IMR-90 (cell line): ENCODE measurements around the gene PXDC1. TPM values are rescaled to one million over a fixed set of nuclear protein-coding genes. Genes with fewer than 3 reads are reported as not detected.

Experiments
- ATAC-seq: fragments of 200-7000 bp; cut with Tn5 transposase; 2 replicates; pipeline ENCODE4 v1.9.1; 2020; ENCODE audit warnings: low read depth, mild to moderate bottlenecking, moderate library complexity
- BruUV-seq: library from RNA; stranded (reverse); fragments of 400-500 nt; replicated peaks from 2 replicates; lab custom pipeline; 2021; lab: Mats Ljungman, UMichigan
- CTCF ChIA-PET: fragments of 300-600 bp; formaldehyde crosslinking; extraction: SDS; loops from one replicate; lab custom pipeline; 2021; ENCODE audit warnings: antibody characterized with exemption; lab: Yijun Ruan, JAX
- POLR2A ChIA-PET: fragments of 300-600 bp; sonication (Branson Sonifier 250); formaldehyde crosslinking; loops from one replicate; lab custom pipeline; 2022; ENCODE audit warnings: antibody characterized with exemption; ENCODE audit not compliant: unreplicated experiment; lab: Charles Lee
- DNase-seq: peaks from one replicate; pipeline ENCODE4 v3.0.0; 2013
- H2AFZ ChIP-seq: replicated peaks from 2 replicates; pipeline ENCODE3; 2013; ENCODE audit warnings: low read length, mild to moderate bottlenecking; ENCODE audit not compliant: poor library complexity
- H2AK5ac ChIP-seq: 2 replicates; pipeline ENCODE4 v1.6.1; 2013; ENCODE audit warnings: low read depth, low read length, inconsistent platforms
- H2AK9ac ChIP-seq: replicated peaks from 2 replicates; pipeline ENCODE3; 2013; ENCODE audit warnings: mild to moderate bottlenecking, low read depth, low read length, moderate library complexity; ENCODE audit not compliant: poor library complexity
- H2BK120ac ChIP-seq: 2 replicates; pipeline ENCODE4 v1.6.1; 2013; ENCODE audit warnings: low read depth, low read length, inconsistent platforms
- H2BK15ac ChIP-seq: 3 replicates; pipeline ENCODE4 v1.6.1; 2013; ENCODE audit warnings: low read depth, low read length, inconsistent platforms
- H2BK20ac ChIP-seq: 2 replicates; pipeline ENCODE4 v1.6.1; 2013; ENCODE audit warnings: low read depth, mild to moderate bottlenecking, inconsistent platforms, low read length, moderate library complexity
- H2BK5ac ChIP-seq: 2 replicates; pipeline ENCODE4 v1.6.1; 2013; ENCODE audit warnings: mild to moderate bottlenecking, low read depth, low read length, inconsistent platforms; ENCODE audit not compliant: poor library complexity, severe bottlenecking
- H3K14ac ChIP-seq: replicated peaks from 2 replicates; pipeline ENCODE4 v1.6.1; 2013; ENCODE audit warnings: low read depth, low read length, inconsistent platforms
- H3K18ac ChIP-seq: 2 replicates; pipeline ENCODE4 v1.6.1; 2013; ENCODE audit warnings: low read depth, low read length, control low read depth
- H3K23ac ChIP-seq: 2 replicates; pipeline ENCODE4 v1.6.1; 2013; ENCODE audit warnings: low read depth, low read length, inconsistent platforms
- H3K27ac ChIP-seq: 2 replicates; pipeline ENCODE4 v1.5.1; 2013; ENCODE audit warnings: mild to moderate bottlenecking, control low read depth, low read length; ENCODE audit not compliant: insufficient read depth
- H3K27me3 ChIP-seq: 2 replicates; pipeline ENCODE4 v1.6.1; 2013; ENCODE audit warnings: low read length; ENCODE audit not compliant: control insufficient read depth, insufficient read depth
- H3K36me3 ChIP-seq: 2 replicates; pipeline ENCODE4 v1.6.1; 2013; ENCODE audit warnings: low read length, mixed read lengths; ENCODE audit not compliant: control insufficient read depth, insufficient read depth
- H3K4ac ChIP-seq: 2 replicates; pipeline ENCODE4 v1.6.1; 2013; ENCODE audit warnings: low read depth, low read length, inconsistent platforms
- H3K4me1 ChIP-seq: 2 replicates; pipeline ENCODE4 v1.6.1; 2013; ENCODE audit warnings: low read length, mixed read lengths; ENCODE audit not compliant: control insufficient read depth, insufficient read depth
- H3K4me2 ChIP-seq: 2 replicates; pipeline ENCODE4 v1.6.1; 2013; ENCODE audit warnings: low read depth, mild to moderate bottlenecking, control low read depth, low read length, moderate library complexity
- H3K4me3 ChIP-seq: 2 replicates; pipeline ENCODE4 v1.5.1; 2013; ENCODE audit warnings: low read depth, mild to moderate bottlenecking, control low read depth, low read length, moderate library complexity; ENCODE audit not compliant: insufficient read depth
- H3K56ac ChIP-seq: 2 replicates; pipeline ENCODE4 v1.6.1; 2013; ENCODE audit warnings: low read length, inconsistent platforms; ENCODE audit not compliant: insufficient read depth; ENCODE audit errors: extremely low read depth
- H3K79me1 ChIP-seq, 2 experiments: 2 replicates each; pipeline ENCODE4 v1.6.1; 2013; ENCODE audit warnings: low read length in 2 of 2, inconsistent platforms in 1 of 2, low read depth in 1 of 2
- H3K9ac ChIP-seq: 2 replicates; pipeline ENCODE4 v1.6.1; 2013; ENCODE audit warnings: low read depth, low read length, control low read depth
- H3K9me1 ChIP-seq: 2 replicates; pipeline ENCODE4 v1.6.1; 2013; ENCODE audit warnings: low read length, inconsistent platforms; ENCODE audit not compliant: insufficient read depth
- H3K9me3 ChIP-seq: 2 replicates; pipeline ENCODE4 v1.6.1; 2013; ENCODE audit warnings: low read length; ENCODE audit not compliant: control insufficient read depth, insufficient read depth
- H4K20me1 ChIP-seq: 2 replicates; pipeline ENCODE4 v1.6.1; 2013; ENCODE audit warnings: low read length, inconsistent platforms; ENCODE audit not compliant: insufficient read depth
- H4K5ac ChIP-seq: 2 replicates; pipeline ENCODE4 v1.6.1; 2013; ENCODE audit warnings: mild to moderate bottlenecking, low read depth, low read length, control low read depth
- H4K8ac ChIP-seq, 2 experiments: 2 replicates each; pipeline ENCODE4 v1.6.1; 2013; ENCODE audit warnings: low read depth in 2 of 2, low read length in 2 of 2, control low read depth in 1 of 2, inconsistent platforms in 1 of 2
- H4K91ac ChIP-seq: 2 replicates; pipeline ENCODE4 v1.6.1; 2013; ENCODE audit warnings: low read depth, low read length, inconsistent platforms; ENCODE audit not compliant: insufficient read depth
- BHLHE40 ChIP-seq: fragments of 150-350 bp; IDR thresholded peaks from 2 replicates; pipeline ENCODE4 v1.6.1; 2016; ENCODE audit warnings: mild to moderate bottlenecking, low read depth, low read length
- CEBPB ChIP-seq: IDR thresholded peaks from 2 replicates; pipeline ENCODE4 v1.6.1; 2012; ENCODE audit warnings: low read depth, low read length, improper control_type of control experiment
- CHD1 ChIP-seq: IDR thresholded peaks from 2 replicates; pipeline ENCODE4 v1.6.1; 2012; ENCODE audit warnings: low read depth, low read length, improper control_type of control experiment
- CTCF ChIP-seq: conservative IDR thresholded peaks from 2 replicates; pipeline ENCODE4 v1.5.1; 2012; ENCODE audit warnings: mild to moderate bottlenecking, low read depth, low read length, improper control_type of control experiment
- ELK1 ChIP-seq: fragments of 150-350 bp; IDR thresholded peaks from 2 replicates; pipeline ENCODE4 v1.6.1; 2016; ENCODE audit warnings: low read depth, mild to moderate bottlenecking, low read length, moderate library complexity, borderline replicate concordance
- FOS ChIP-seq: fragments of 150-350 bp; IDR thresholded peaks from 2 replicates; pipeline ENCODE4 v1.6.1; 2016; ENCODE audit warnings: low read depth, low read length
- MAFK ChIP-seq: IDR thresholded peaks from 2 replicates; pipeline ENCODE4 v1.6.1; 2012; ENCODE audit warnings: low read depth, low read length, improper control_type of control experiment
- MAZ ChIP-seq: IDR thresholded peaks from 2 replicates; pipeline ENCODE4 v1.6.1; 2012; ENCODE audit warnings: low read depth, mild to moderate bottlenecking, low read length, improper control_type of control experiment, moderate library complexity, borderline replicate concordance
- MXI1 ChIP-seq: IDR thresholded peaks from 2 replicates; pipeline ENCODE4 v1.6.1; 2012; ENCODE audit warnings: low read depth, mild to moderate bottlenecking, low read length, moderate library complexity, borderline replicate concordance
- NFE2L2 ChIP-seq: fragments of 150-350 bp; IDR thresholded peaks from 2 replicates; pipeline ENCODE4 v1.6.1; 2016; ENCODE audit warnings: low read depth, mild to moderate bottlenecking, low read length
- POLR2A ChIP-seq: IDR thresholded peaks from 2 replicates; pipeline ENCODE4 v1.6.1; 2012; ENCODE audit warnings: mild to moderate bottlenecking, low read depth, low read length
- RAD21 ChIP-seq: IDR thresholded peaks from 2 replicates; pipeline ENCODE4 v1.6.1; 2012; ENCODE audit warnings: low read length, improper control_type of control experiment
- RCOR1 ChIP-seq: IDR thresholded peaks from 2 replicates; pipeline ENCODE4 v1.6.1; 2012; ENCODE audit warnings: mild to moderate bottlenecking, low read length, improper control_type of control experiment; ENCODE audit not compliant: insufficient replicate concordance
- RFX5 ChIP-seq: IDR thresholded peaks from 2 replicates; pipeline ENCODE4 v1.8.0; 2012; ENCODE audit warnings: low read depth, mild to moderate bottlenecking, low read length, moderate library complexity
- SMC3 ChIP-seq: fragments of 150-350 bp; IDR thresholded peaks from 2 replicates; pipeline ENCODE4 v1.6.1; 2016; ENCODE audit warnings: low read depth, mild to moderate bottlenecking, antibody characterized with exemption, low read length, moderate library complexity
- USF2 ChIP-seq: fragments of 150-350 bp; IDR thresholded peaks from 2 replicates; pipeline ENCODE4 v1.6.1; 2017; ENCODE audit warnings: mild to moderate bottlenecking, antibody characterized with exemption, low read length, low read depth
- WGBS, 2 experiments: methylation state at CpG; one replicate each; pipeline versions ENCODE4 v1.1.5 to v1.1.7; 2013; ENCODE audit warnings: missing lambda C conversion rate in 2 of 2; ENCODE audit not compliant: insufficient read length in 1 of 2; ENCODE audit errors: extremely low coverage in 2 of 2; 5-methylcytosine and 5-hydroxymethylcytosine counted together
- dilution Hi-C: fragments of 300-500 bp; cut with HindIII; formaldehyde crosslinking; loops from one replicate; pipeline ENCODE4 v1.14.3; 2018; ENCODE audit warnings: low sequenced_read_pairs; ENCODE audit not compliant: unreplicated experiment
- in situ Hi-C: fragments of 300-500 bp; cut with MboI; formaldehyde crosslinking; loops from 3 replicates; pipeline ENCODE4 v1.14.3; 2019; ENCODE audit warnings: low sequenced_read_pairs, inconsistent platforms, mixed read lengths
- intact Hi-C: fragments of 100-400 bp; cut with micrococcal nuclease; formaldehyde crosslinking; loops from 2 replicates; pipeline ENCODE4 v1.10.0; 2022
- polyA plus RNA-seq, 3 experiments: library from polyadenylated mRNA; depleted of rRNA; stranded (reverse); fragments of >200 nt; gene quantifications; 2 replicates each; pipeline ENCODE4 v1.2.3, GENCODE V29; 2012; ENCODE audit warnings: low replicate concordance in 1 of 3
- total RNA-seq: library from RNA; depleted of rRNA; stranded (reverse); fragments of >200 nt; gene quantifications from 2 replicates; pipeline ENCODE4 v1.2.3, GENCODE V29; 2012

PXDC1 gene
- total and polyA plus RNA-seq, 2 of the 4 experiments (the other 2 are of a cell fraction), result 63.3 to 72.2 TPM

- no peak overlapping the region for H2AK5ac ChIP-seq
These were observed 36.7 kb downstream of the PXDC1 start for GRCh38 chr6:3714768-3715167.

More at GRCh38 chr6:3714768-3715167, 36.7 kb downstream of the PXDC1 start:
- H3K14ac ChIP-seq, result no peak overlapping the region
- H3K4me1 ChIP-seq, result no peaks in the 10 kb centered on the region; the same call in 1 of the 2 replicates
- POLR2A ChIA-PET, result no interaction called here
- in situ Hi-C loops (no loop called here), dilution Hi-C loops (no loop called here), intact Hi-C loops (no loop called here)
- no peak overlapping the region for H2AFZ ChIP-seq
- H4K8ac ChIP-seq, result no peak overlapping the region
- TF ChIP-seq MAZ (no peak), CHD1 (no peak), FOS (no peak), RAD21 (no peak), USF2 (no peak), CTCF (no peak), MXI1 (no peak), BHLHE40 (no peak), CEBPB (no peak), MAFK (no peak), ELK1 (no peak), NFE2L2 (no peak), RCOR1 (no peak), RFX5 (no peak), SMC3 (no peak), POLR2A (no peak)
- no peak overlapping the region for H2BK20ac ChIP-seq
- no TSS peak for BruUV-seq
- H3K27me3 ChIP-seq, result no peaks in the 10 kb centered on the region
- no peak overlapping the region for H3K4ac ChIP-seq
- 0 out of 2 replicates have a peak, but pooled peaks cover 3% of the 10 kb centered on the region for H3K36me3 ChIP-seq
- no peak for ATAC-seq
- WGBS, 2 experiments, result no CpG with 5 or more reads among the region's 1 CpG
- H2BK15ac ChIP-seq, result no peak overlapping the region
- H2BK5ac ChIP-seq, result no peak overlapping the region
- no peak for DNase-seq
- peaks cover 4% of the 10 kb centered on the region for H3K9me3 ChIP-seq
- no peak overlapping the region for H3K56ac ChIP-seq
- H4K20me1 ChIP-seq, result peaks cover 2% of the 10 kb centered on the region; the same call in 1 of the 2 replicates
- H3K18ac ChIP-seq, result no peak overlapping the region
- CTCF ChIA-PET, result no interaction called here
- H4K91ac ChIP-seq, result no peak overlapping the region
- H2AK9ac ChIP-seq, result no peak overlapping the region
- H3K9ac ChIP-seq, result no peak overlapping the region
- H3K27ac ChIP-seq, result no peak overlapping the region
- no peak overlapping the region for H3K23ac ChIP-seq
- H3K4me2 ChIP-seq, result no peak overlapping the region
- no peak overlapping the region for H2BK120ac ChIP-seq
- no peaks in the 10 kb centered on the region for H3K9me1 ChIP-seq
- H3K79me1 ChIP-seq, result peaks cover 0 to 3% of the 10 kb centered on the region in 2 experiments; a peak in 2 of 4 replicates
- no peak overlapping the region for H3K4me3 ChIP-seq
- H4K5ac ChIP-seq, result no peak overlapping the region
